Gastrocnemius medialis (tissue), 4 donors: ENCODE results near the gene STAM2.

Experiments used
- CTCF ChIP-seq, 5 experiments: fragments of 450-650 bp in 3 of 5; fragments of 200-600 bp in 2 of 5; sonication (generic) in 2 of 5; IDR thresholded peaks in 4 of 5; conservative IDR thresholded peaks in 1 of 5; 1 replicate in 4 of 5; 2 replicates in 1 of 5; pipeline ENCODE4 v1.5.1; 2016 to 2019; ENCODE audit warnings: antibody characterized with exemption in 5 of 5, mild to moderate bottlenecking in 3 of 5, moderate library complexity in 3 of 5
- POLR2A ChIP-seq, 2 donors: fragments of 450-650 bp; IDR thresholded peaks; one replicate each; pipeline ENCODE4 v1.6.1; 2017; ENCODE audit warnings: antibody characterized with exemption in 2 of 2, mild to moderate bottlenecking in 2 of 2, moderate library complexity in 2 of 2

GRCh38 chr2:152122161-152122560, 53.4 kb downstream of the STAM2 start:
- no peak for TF ChIP-seq CTCF (IDR thresholded peaks at IDR 0.05 in 4 of 5, conservative IDR thresholded peaks at IDR 0.05 in 1 of 5)
- no peak for TF ChIP-seq POLR2A (IDR thresholded peaks at IDR 0.05)
